ENCODE results near the gene IL1RAPL1. TPM values are rescaled to one million over a fixed set of nuclear protein-coding genes. Genes with fewer than 3 reads are reported as not detected.

The IL1RAPL1 gene
- total RNA-seq, 2 experiments from 2014 or later: not detected

- Mint-ChIP-seq H3K4me3 (no peak overlapping the region), H3K36me3 (no peaks in the 10 kb centered on the region), H3K27me3 (no peaks in the 10 kb centered on the region), H3K27ac (no peak overlapping the region), H3K4me1 (no peaks in the 10 kb centered on the region), H3K9me3 (no peaks in the 10 kb centered on the region)
- DNase-seq: no peak
Measured at GRCh38 chrX:29762006-29762405, 1174.8 kb downstream of the IL1RAPL1 start.

GRCh38 chrX:29775890-29776289 lies 1188.6 kb downstream of the IL1RAPL1 start:
- no peaks in the 10 kb centered on the region for H3K36me3 Mint-ChIP-seq
- no peak overlapping the region for H3K27ac Mint-ChIP-seq

GRCh38 chrX:29787656-29788055 lies 1200.4 kb downstream of the IL1RAPL1 start:
- H3K36me3 Mint-ChIP-seq: no peaks in the 10 kb centered on the region
- H3K27ac Mint-ChIP-seq: no peak overlapping the region
- H3K4me3 Mint-ChIP-seq: no peak overlapping the region
- no peak for DNase-seq
- no peaks in the 10 kb centered on the region for H3K4me1 Mint-ChIP-seq
- no peaks in the 10 kb centered on the region for H3K27me3 Mint-ChIP-seq
- peaks cover under 1% of the 10 kb centered on the region for H3K9me3 Mint-ChIP-seq

More at GRCh38 chrX:29775890-29776289, 1188.6 kb downstream of the IL1RAPL1 start:
- Mint-ChIP-seq H3K27me3 (no peaks in the 10 kb centered on the region), H3K4me3 (no peak overlapping the region), H3K4me1 (no peaks in the 10 kb centered on the region), H3K9me3 (no peaks in the 10 kb centered on the region)
- DNase-seq: no peak

- H3K4me3 Mint-ChIP-seq: no peak overlapping the region
- no peak for DNase-seq
- no peaks in the 10 kb centered on the region for H3K9me3 Mint-ChIP-seq
- H3K4me1 Mint-ChIP-seq: no peaks in the 10 kb centered on the region
- H3K36me3 Mint-ChIP-seq: no peaks in the 10 kb centered on the region
- H3K27ac Mint-ChIP-seq: no peak overlapping the region
- no peaks in the 10 kb centered on the region for H3K27me3 Mint-ChIP-seq
Measured at GRCh38 chrX:29788991-29789699, 1201.9 kb downstream of the IL1RAPL1 start.

GRCh38 chrX:29792335-29792734 lies 1205.1 kb downstream of the IL1RAPL1 start:
- Mint-ChIP-seq H3K4me1 (no peaks in the 10 kb centered on the region), H3K27me3 (no peaks in the 10 kb centered on the region), H3K36me3 (no peaks in the 10 kb centered on the region), H3K9me3 (no peaks in the 10 kb centered on the region), H3K27ac (no peak overlapping the region), H3K4me3 (no peak overlapping the region)
- no peak for DNase-seq

- H3K36me3 Mint-ChIP-seq: no peaks in the 10 kb centered on the region
- no peaks in the 10 kb centered on the region for H3K4me1 Mint-ChIP-seq
- DNase-seq: no peak
- H3K9me3 Mint-ChIP-seq: no peaks in the 10 kb centered on the region
- H3K27me3 Mint-ChIP-seq: no peaks in the 10 kb centered on the region
- H3K4me3 Mint-ChIP-seq: no peak overlapping the region
- H3K27ac Mint-ChIP-seq: no peak overlapping the region
Measured at GRCh38 chrX:29797156-29797555, 1209.9 kb downstream of the IL1RAPL1 start.

GRCh38 chrX:29798469-29798868 lies 1211.2 kb downstream of the IL1RAPL1 start:
- Mint-ChIP-seq H3K4me1 (no peaks in the 10 kb centered on the region), H3K4me3 (no peak overlapping the region), H3K27me3 (no peaks in the 10 kb centered on the region), H3K36me3 (no peaks in the 10 kb centered on the region), H3K27ac (no peak overlapping the region), H3K9me3 (no peaks in the 10 kb centered on the region)
- no peak for DNase-seq

- H3K4me1 Mint-ChIP-seq: no peaks in the 10 kb centered on the region
- H3K27ac Mint-ChIP-seq: no peak overlapping the region
- H3K27me3 Mint-ChIP-seq: no peaks in the 10 kb centered on the region
- DNase-seq: no peak
- H3K9me3 Mint-ChIP-seq: no peaks in the 10 kb centered on the region
- H3K4me3 Mint-ChIP-seq: no peak overlapping the region
- no peaks in the 10 kb centered on the region for H3K36me3 Mint-ChIP-seq
Measured at GRCh38 chrX:29813174-29813573, 1225.9 kb downstream of the IL1RAPL1 start.

GRCh38 chrX:29824176-29824906 lies 1237.1 kb downstream of the IL1RAPL1 start:
- Mint-ChIP-seq H3K27ac (no peak overlapping the region), H3K4me3 (no peak overlapping the region), H3K36me3 (no peaks in the 10 kb centered on the region), H3K9me3 (no peaks in the 10 kb centered on the region), H3K27me3 (no peaks in the 10 kb centered on the region), H3K4me1 (no peaks in the 10 kb centered on the region)
- DNase-seq: no peak

- H3K27ac Mint-ChIP-seq: no peak overlapping the region
- H3K27me3 Mint-ChIP-seq: no peaks in the 10 kb centered on the region
- no peaks in the 10 kb centered on the region for H3K36me3 Mint-ChIP-seq
- H3K9me3 Mint-ChIP-seq: no peaks in the 10 kb centered on the region
- no peak for DNase-seq
- H3K4me3 Mint-ChIP-seq: no peak overlapping the region
- no peaks in the 10 kb centered on the region for H3K4me1 Mint-ChIP-seq
Measured at GRCh38 chrX:29826742-29827141, 1239.5 kb downstream of the IL1RAPL1 start.

GRCh38 chrX:29834311-29834710 lies 1247.1 kb downstream of the IL1RAPL1 start:
- no peak for DNase-seq
- Mint-ChIP-seq H3K27me3 (no peaks in the 10 kb centered on the region), H3K9me3 (no peaks in the 10 kb centered on the region), H3K27ac (no peak overlapping the region), H3K4me1 (no peaks in the 10 kb centered on the region), H3K36me3 (no peaks in the 10 kb centered on the region), H3K4me3 (no peak overlapping the region)

GRCh38 chrX:29834764-29835163 lies 1247.5 kb downstream of the IL1RAPL1 start:
- no peak overlapping the region for H3K4me3 Mint-ChIP-seq
- no peak overlapping the region for H3K27ac Mint-ChIP-seq
- DNase-seq: no peak
- H3K36me3 Mint-ChIP-seq: no peaks in the 10 kb centered on the region
- no peaks in the 10 kb centered on the region for H3K27me3 Mint-ChIP-seq
- H3K4me1 Mint-ChIP-seq: no peaks in the 10 kb centered on the region
- no peaks in the 10 kb centered on the region for H3K9me3 Mint-ChIP-seq

GRCh38 chrX:29841750-29842149 lies 1254.5 kb downstream of the IL1RAPL1 start:
- Mint-ChIP-seq H3K36me3 (no peaks in the 10 kb centered on the region), H3K27me3 (no peaks in the 10 kb centered on the region), H3K9me3 (no peaks in the 10 kb centered on the region), H3K4me3 (no peak overlapping the region), H3K4me1 (no peaks in the 10 kb centered on the region), H3K27ac (no peak overlapping the region)
- DNase-seq: no peak

- Mint-ChIP-seq H3K4me1 (no peaks in the 10 kb centered on the region), H3K27me3 (no peaks in the 10 kb centered on the region), H3K36me3 (no peaks in the 10 kb centered on the region), H3K4me3 (no peak overlapping the region), H3K9me3 (no peaks in the 10 kb centered on the region), H3K27ac (no peak overlapping the region)
- no peak for DNase-seq
Measured at GRCh38 chrX:29842552-29842951, 1255.3 kb downstream of the IL1RAPL1 start.

- H3K36me3 Mint-ChIP-seq: no peaks in the 10 kb centered on the region
- H3K4me1 Mint-ChIP-seq: no peaks in the 10 kb centered on the region
- H3K27me3 Mint-ChIP-seq: no peaks in the 10 kb centered on the region
- no peak overlapping the region for H3K4me3 Mint-ChIP-seq
- DNase-seq: no peak
- no peak overlapping the region for H3K27ac Mint-ChIP-seq
- no peaks in the 10 kb centered on the region for H3K9me3 Mint-ChIP-seq
Measured at GRCh38 chrX:29851857-29852605, 1264.8 kb downstream of the IL1RAPL1 start.

Data from activated naive CD8-positive, alpha-beta T cell treated with anti-CD3 and anti-CD28 coated beads for 36 hours (primary cell).